NOMO-1 treated with DMSO at 0.1 percent for 48 hours (cell line): ENCODE measurements around the gene NEU4.
"Not testable (repeated sequence)": the region's sequence is repeated elsewhere in the genome, so short reads cannot be mapped to it uniquely, and the experiment has no call there.

Source experiments
- DNase-seq: peaks from one replicate; lab custom pipeline; 2025; ENCODE audit not compliant: unreplicated experiment; lab: John Stamatoyannopoulos, UW

NEU4 gene

GRCh38 chr2:241774419-241775222 lies 34.4 kb upstream of the NEU4 start:
- no peak for DNase-seq

- no peak for DNase-seq
Measured at GRCh38 chr2:241775223-241776177, 33.5 kb upstream of the NEU4 start.

GRCh38 chr2:241776336-241777169 lies 32.4 kb upstream of the NEU4 start, which contains the start of gene GAL3ST2:
Gene GAL3ST2, plus strand, starts transcription at chr2:241776822. Its CDS starts 134 bp downstream, at chr2:241776956.
- DNase-seq: no peak

GRCh38 chr2:241777170-241777685 lies 31.8 kb upstream of the NEU4 start:
- DNase-seq: no peak

- DNase-seq: no peak
Measured at GRCh38 chr2:241777686-241778627, 31.0 kb upstream of the NEU4 start.

- no peak for DNase-seq
Measured at GRCh38 chr2:241780939-241781569, 27.9 kb upstream of the NEU4 start.

GRCh38 chr2:241782053-241782452 lies 26.9 kb upstream of the NEU4 start:
- DNase-seq: not testable (repeated sequence)

GRCh38 chr2:241788135-241788534 lies 20.9 kb upstream of the NEU4 start:
- DNase-seq: no peak

GRCh38 chr2:241788572-241788971 lies 20.4 kb upstream of the NEU4 start:
- DNase-seq: no peak

GRCh38 chr2:241791385-241791784 lies 17.6 kb upstream of the NEU4 start:
- not testable (repeated sequence) for DNase-seq

- no peak for DNase-seq
Measured at GRCh38 chr2:241793385-241793784, 15.6 kb upstream of the NEU4 start.

GRCh38 chr2:241794250-241794823 lies 14.7 kb upstream of the NEU4 start:
- DNase-seq: no peak

GRCh38 chr2:241795021-241795999 lies 13.7 kb upstream of the NEU4 start:
- DNase-seq: no peak

GRCh38 chr2:241796209-241796608 lies 12.8 kb upstream of the NEU4 start:
- no peak for DNase-seq

- no peak for DNase-seq
Measured at GRCh38 chr2:241796610-241797138, 12.3 kb upstream of the NEU4 start.

GRCh38 chr2:241797441-241798080 lies 11.4 kb upstream of the NEU4 start:
- no peak for DNase-seq
